Stomach (tissue), 9 donors: ENCODE results near the gene OTUD7B. TPM values are rescaled to one million over a fixed set of nuclear protein-coding genes. Genes with fewer than 3 reads are reported as not detected.
A peak's percentile ranks its signal among the peaks of the same experiment; 100 is the strongest.

Source experiments
- DNase-seq, 2 donors: peaks; one replicate each; pipeline versions ENCODE4 v3.0.0 to v3.0.0-alpha.2; 2013 to 2019
- H3K27ac ChIP-seq, 5 donors: fragments of 200-600 bp in 4 of 5; sonication (generic) in 4 of 5; one replicate each; pipeline ENCODE4 v1.5.1; 2013 to 2019; ENCODE audit warnings: mild to moderate bottlenecking in 1 of 5, moderate library complexity in 1 of 5
- H3K27me3 ChIP-seq, 3 donors: fragments of 200-600 bp; sonication (generic); one replicate each; pipeline ENCODE4 v1.5.1; 2017 to 2019; ENCODE audit warnings: mixed run types in 1 of 3
- H3K36me3 ChIP-seq, 4 donors: fragments of 200-600 bp; sonication (generic); 1 replicate in 3 of 4; 2 replicates in 1 of 4; pipeline ENCODE4 v1.5.1; 2016 to 2019
- H3K4me1 ChIP-seq, 4 donors: fragments of 200-600 bp; sonication (generic); one replicate each; pipeline ENCODE4 v1.5.1; 2016 to 2019
- H3K4me3 ChIP-seq, 4 donors: fragments of 200-600 bp; sonication (generic) in 3 of 4; one replicate each; pipeline ENCODE4 v1.5.1; 2016 to 2019; ENCODE audit warnings: mild to moderate bottlenecking in 1 of 4
- H3K9me3 ChIP-seq, 4 donors: fragments of 200-600 bp; sonication (generic); one replicate each; pipeline ENCODE4 v1.5.1; 2016 to 2019
- EP300 ChIP-seq: sonication (generic); formaldehyde crosslinking; IDR thresholded peaks from one replicate; pipeline ENCODE4 v1.6.1; 2017; ENCODE audit warnings: antibody characterized with exemption
- POLR2A ChIP-seq, 4 donors: fragments of 450-650 bp; IDR thresholded peaks; one replicate each; pipeline ENCODE4 v1.6.1; 2016; ENCODE audit warnings: antibody characterized with exemption in 4 of 4, control low read depth in 2 of 4, mild to moderate bottlenecking in 1 of 4, moderate library complexity in 1 of 4
- POLR2AphosphoS5 ChIP-seq, 3 donors: sonication (generic); formaldehyde crosslinking; IDR thresholded peaks; one replicate each; pipeline ENCODE4 v1.6.1; 2016; ENCODE audit warnings: antibody characterized with exemption in 3 of 3
- WGBS, 5 donors: extraction: QIAGEN DNeasy Blood & Tissue Kit in 3 of 5; methylation state at CpG; one replicate each; pipeline versions ENCODE4 v1.1.5 to v1.1.7; 2013 to 2018; 5-methylcytosine and 5-hydroxymethylcytosine counted together
- intact Hi-C: fragments of 100-400 bp; cut with DNase I; formaldehyde crosslinking; loops from one replicate; pipeline ENCODE4 v1.15.1; 2023; ENCODE audit warnings: low total_unique reads
- polyA plus RNA-seq, 3 donors: library from polyadenylated mRNA; stranded (reverse); fragments of 200-250 nt; gene quantifications; one replicate each; pipeline ENCODE4 v1.2.3, GENCODE V29; 2013
- total RNA-seq, 5 donors: library from RNA; depleted of rRNA; stranded (reverse); fragments of >200 nt; gene quantifications; one replicate each; pipeline versions ENCODE4 v1.1.0 to v1.2.3, GENCODE V29; 2014 to 2016
- TF ChIP-seq, protein P1 (sequence below), 7 experiments: fragments of 450-650 bp in 4 of 7; fragments of 200-600 bp in 3 of 7; sonication (generic) in 3 of 7; IDR thresholded peaks; one replicate each; pipeline ENCODE4 v1.5.1; 2016 to 2019; ENCODE audit warnings: antibody characterized with exemption in 7 of 7, control low read depth in 2 of 7, mild to moderate bottlenecking in 1 of 7
- donor health status: healthy with polysubstance abuse.
- donor health status: Bipolar disorder and iron deficiency.
- donor health status: healthy.

OTUD7B gene
- total and polyA plus RNA-seq, 8 donors, result 2.2 to 38.8 (median 10.9) TPM

DNA sequence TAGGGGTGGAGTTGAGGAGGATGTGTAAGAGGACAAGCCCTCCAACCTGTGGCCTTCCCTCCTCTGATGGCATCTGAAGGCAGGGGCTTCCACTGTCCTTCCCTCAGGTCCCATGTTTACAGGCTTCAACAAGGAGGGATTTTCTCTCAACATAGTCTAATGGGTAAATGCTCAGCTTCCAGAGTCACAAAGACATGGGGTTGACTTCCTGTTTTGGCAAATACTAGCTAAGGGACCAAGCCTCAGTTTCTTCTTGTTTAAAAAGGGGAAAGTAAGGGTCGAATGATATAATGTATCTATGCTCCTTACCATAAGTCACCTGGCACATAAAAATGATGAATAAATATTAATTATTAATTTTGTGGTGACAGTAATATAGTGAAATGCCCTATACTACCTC lies 96.0 kb downstream of the OTUD7B start:
- Histone ChIP-seq H3K4me1 (peaks cover 9 to 27% (median 17%) of the 10 kb centered on the region in 4 donors), H3K9me3 (no peaks in the 10 kb centered on the region), H3K27ac (no peak overlapping the region), H3K4me3 (no peak overlapping the region), H3K27me3 (peaks cover 0 to 21% (median 15%) of the 10 kb centered on the region in 3 donors), H3K36me3 (peaks cover 0 to 8% (median 5%) of the 10 kb centered on the region in 4 donors)
- WGBS, 5 donors, result 78 to 89% (median 78%) methylated on average over 1 of the region's 1 CpG
- no peak for TF ChIP-seq POLR2AphosphoS5 (IDR thresholded peaks at IDR 0.05)
- TF ChIP-seq, protein P1, sequence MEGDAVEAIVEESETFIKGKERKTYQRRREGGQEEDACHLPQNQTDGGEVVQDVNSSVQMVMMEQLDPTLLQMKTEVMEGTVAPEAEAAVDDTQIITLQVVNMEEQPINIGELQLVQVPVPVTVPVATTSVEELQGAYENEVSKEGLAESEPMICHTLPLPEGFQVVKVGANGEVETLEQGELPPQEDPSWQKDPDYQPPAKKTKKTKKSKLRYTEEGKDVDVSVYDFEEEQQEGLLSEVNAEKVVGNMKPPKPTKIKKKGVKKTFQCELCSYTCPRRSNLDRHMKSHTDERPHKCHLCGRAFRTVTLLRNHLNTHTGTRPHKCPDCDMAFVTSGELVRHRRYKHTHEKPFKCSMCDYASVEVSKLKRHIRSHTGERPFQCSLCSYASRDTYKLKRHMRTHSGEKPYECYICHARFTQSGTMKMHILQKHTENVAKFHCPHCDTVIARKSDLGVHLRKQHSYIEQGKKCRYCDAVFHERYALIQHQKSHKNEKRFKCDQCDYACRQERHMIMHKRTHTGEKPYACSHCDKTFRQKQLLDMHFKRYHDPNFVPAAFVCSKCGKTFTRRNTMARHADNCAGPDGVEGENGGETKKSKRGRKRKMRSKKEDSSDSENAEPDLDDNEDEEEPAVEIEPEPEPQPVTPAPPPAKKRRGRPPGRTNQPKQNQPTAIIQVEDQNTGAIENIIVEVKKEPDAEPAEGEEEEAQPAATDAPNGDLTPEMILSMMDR (IDR thresholded peaks at IDR 0.05), result no peak
- no peak for TF ChIP-seq POLR2A (IDR thresholded peaks at IDR 0.05)
- TF ChIP-seq EP300, result no peak
- intact Hi-C loops, result no loop called here
- no peak for DNase-seq

DNA sequence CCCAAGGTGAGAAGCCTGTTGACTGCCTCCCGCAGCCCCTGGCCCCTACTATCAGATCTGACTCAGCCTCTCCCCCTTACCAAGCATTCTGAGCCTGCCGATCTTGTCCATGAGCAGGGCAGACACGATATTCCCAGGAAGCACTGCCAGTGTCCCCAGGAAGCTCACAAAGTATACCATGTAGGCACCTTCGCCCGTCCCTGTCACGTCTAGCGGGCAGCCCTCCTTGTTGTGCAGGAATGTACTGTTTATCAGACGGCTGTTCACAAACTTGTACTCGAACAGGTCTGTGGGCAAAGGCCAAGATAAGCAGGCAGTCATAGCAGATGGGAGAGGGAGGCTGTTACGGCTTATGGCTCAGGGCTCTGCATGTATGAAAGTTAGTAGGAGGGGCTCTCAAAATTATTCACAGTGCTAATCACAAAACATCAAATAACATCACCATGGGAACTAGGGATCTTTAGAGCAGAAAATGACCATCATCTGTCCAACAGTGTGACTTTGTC lies 103.9 kb downstream of the OTUD7B start:
- H3K4me1 ChIP-seq, result no peaks in the 10 kb centered on the region
- peaks cover 0 to 19% (median 12%) of the 10 kb centered on the region in 4 donors for H3K36me3 ChIP-seq
- H3K4me3 ChIP-seq, result no peak overlapping the region
- DNase-seq, result no peak
- TF ChIP-seq EP300 (no peak), POLR2AphosphoS5 (IDR thresholded peaks at IDR 0.05) (no peak), POLR2A (IDR thresholded peaks at IDR 0.05) (no peak)
- TF ChIP-seq, protein P1 (IDR thresholded peaks at IDR 0.05), result no peak
- no peak overlapping the region for H3K27ac ChIP-seq
- no peaks in the 10 kb centered on the region for H3K9me3 ChIP-seq
- 35 to 53% (median 46%) methylated on average over 10 of the region's 10 CpGs for WGBS, 5 donors
- H3K27me3 ChIP-seq, result no peaks in the 10 kb centered on the region
- intact Hi-C loops, result no loop called here

DNA sequence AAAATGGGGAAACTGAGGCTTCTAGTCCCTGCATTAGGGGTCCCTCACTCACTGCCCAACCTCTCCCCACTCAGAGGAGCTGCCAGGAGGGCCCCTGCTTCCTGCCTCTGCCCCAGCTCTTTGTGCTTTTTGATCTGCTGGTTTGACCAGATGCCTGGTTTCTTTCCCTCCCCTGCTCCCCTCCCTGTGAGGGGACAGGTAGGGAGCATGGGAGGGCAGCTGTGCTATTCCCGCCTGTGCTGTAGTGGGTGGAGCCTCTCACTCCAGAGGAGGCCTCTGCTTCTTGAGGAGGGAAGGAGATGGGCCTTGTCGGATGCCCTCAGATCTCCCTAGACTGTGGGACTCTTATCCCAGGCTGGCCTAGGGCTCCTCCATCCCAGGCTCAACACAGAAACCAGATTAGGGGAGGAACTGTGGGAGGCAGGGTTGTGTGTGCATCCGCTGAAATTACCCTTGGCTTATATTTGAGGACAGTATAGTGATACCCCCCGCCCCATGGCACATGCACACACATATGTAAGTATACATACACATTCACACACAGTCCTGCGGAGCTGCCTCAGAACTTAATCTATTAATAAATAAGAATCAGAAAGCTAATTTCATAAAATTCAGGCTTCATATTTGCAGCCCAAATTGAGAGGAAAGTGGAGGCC lies 106.6 kb downstream of the OTUD7B start:
- TF ChIP-seq, protein P1 (IDR thresholded peaks at IDR 0.05), result no peak
- no peak for TF ChIP-seq POLR2AphosphoS5 (IDR thresholded peaks at IDR 0.05)
- no peak for TF ChIP-seq POLR2A (IDR thresholded peaks at IDR 0.05)
- no peak for TF ChIP-seq EP300
- DNase-seq, result peak in 1 of 2 donors; percentile 43
- peaks cover 8 to 15% (median 11%) of the 10 kb centered on the region in 4 donors for H3K4me1 ChIP-seq
- intact Hi-C loops, result no loop called here
- H3K4me3 ChIP-seq, result no peak overlapping the region
- H3K27me3 ChIP-seq, result no peaks in the 10 kb centered on the region
- WGBS, 5 donors, result 71 to 81% (median 76%) methylated on average over 5 of the region's 5 CpGs
- H3K36me3 ChIP-seq, result peaks cover 0 to 19% (median 9%) of the 10 kb centered on the region in 4 donors
- H3K27ac ChIP-seq, result no peak overlapping the region
- H3K9me3 ChIP-seq, result no peaks in the 10 kb centered on the region

DNA sequence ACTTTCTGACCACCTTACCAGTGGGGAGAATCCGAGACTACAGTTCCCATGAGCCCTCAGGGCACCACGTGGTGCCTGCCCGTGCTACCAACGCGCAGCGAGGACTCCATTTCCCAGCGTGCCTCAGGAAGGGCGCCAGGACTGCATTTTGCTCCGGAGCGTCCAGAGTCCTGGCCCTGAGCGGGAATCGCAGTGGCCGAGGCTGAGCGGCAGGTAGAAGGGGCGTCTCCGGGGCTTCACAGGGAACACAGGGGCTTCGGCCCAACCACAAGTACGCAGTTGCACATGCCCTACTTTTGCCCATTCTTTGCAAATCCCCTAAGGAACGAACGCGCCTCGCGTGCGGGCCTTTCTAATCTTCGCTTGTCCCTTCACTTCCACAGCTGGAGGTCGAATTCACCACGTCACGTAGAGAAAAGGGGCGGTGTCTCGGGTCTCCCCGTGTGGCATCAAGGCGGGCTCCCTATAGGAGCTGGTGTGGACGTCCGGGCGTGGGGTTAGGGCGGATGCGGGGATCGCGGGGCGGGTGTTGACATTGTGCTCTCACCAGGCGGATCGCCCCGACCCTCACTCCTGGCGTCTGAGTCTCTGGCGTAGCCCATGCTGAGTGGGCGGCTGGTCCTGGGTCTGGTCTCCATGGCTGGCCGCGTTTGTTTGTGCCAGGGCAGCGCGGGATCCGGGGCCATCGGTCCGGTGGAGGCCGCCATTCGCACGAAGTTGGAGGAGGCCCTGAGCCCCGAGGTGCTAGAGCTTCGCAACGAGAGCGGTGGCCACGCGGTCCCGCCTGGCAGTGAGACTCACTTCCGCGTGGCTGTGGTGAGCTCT lies 110.9 kb downstream of the OTUD7B start, which contains the start of gene BOLA1:
Gene BOLA1, plus strand, starts transcription at position 109 of the 825 bp plus-strand sequence. Its CDS starts 492 bp downstream, at position 601.
- Histone ChIP-seq H3K4me1 (peaks cover 8 to 16% (median 11%) of the 10 kb centered on the region in 4 donors), H3K9me3 (no peaks in the 10 kb centered on the region), H3K27me3 (no peaks in the 10 kb centered on the region), H3K36me3 (no peaks in the 10 kb centered on the region), H3K4me3 (peak within 1 kb of the TSS; percentile 45 to 67 (median 58)), H3K27ac (peak within 1 kb of the TSS; percentile 80 to 93 (median 89))
- peak in 1 of 4 donors; percentile 46 for TF ChIP-seq POLR2A (IDR thresholded peaks at IDR 0.05)
- peak; percentile 96 to 98 (median 98) for TF ChIP-seq POLR2AphosphoS5 (IDR thresholded peaks at IDR 0.05)
- TF ChIP-seq EP300, result no peak
- TF ChIP-seq, protein P1 (IDR thresholded peaks at IDR 0.05), result peak in 1 of 7 experiments; percentile 18
- 5 to 11% (median 5%) methylated on average over 48 to 65 of the region's 65 CpGs for WGBS, 5 donors
- DNase-seq, result peak; percentile 93 to 98
- intact Hi-C loops, result no loop called here
